Stomach smooth muscle (tissue), 2 donors: ENCODE results near the gene TRHDE.

Experiments
- H3K27ac ChIP-seq: one replicate; pipeline ENCODE4 v1.7.0; 2013; ENCODE audit warnings: mild to moderate bottlenecking, low read length, inconsistent platforms
- H3K27me3 ChIP-seq, 2 donors: one replicate each; pipeline ENCODE4 v1.7.0; 2013; ENCODE audit warnings: low read length in 2 of 2; ENCODE audit not compliant: insufficient read depth in 2 of 2, control insufficient read depth in 1 of 2
- H3K36me3 ChIP-seq, 2 donors: one replicate each; pipeline ENCODE4 v1.7.0; 2013; ENCODE audit warnings: low read length in 2 of 2; ENCODE audit not compliant: control insufficient read depth in 2 of 2, insufficient read depth in 2 of 2
- H3K4me1 ChIP-seq: one replicate; pipeline ENCODE4 v1.7.0; 2013; ENCODE audit warnings: low read length; ENCODE audit not compliant: control insufficient read depth, insufficient read depth
- H3K4me3 ChIP-seq, 2 donors: one replicate each; pipeline ENCODE4 v1.7.0; 2013; ENCODE audit warnings: low read length in 2 of 2
- H3K9ac ChIP-seq, 2 donors: one replicate each; pipeline ENCODE4 v1.7.0; 2013; ENCODE audit warnings: low read length in 2 of 2, mild to moderate bottlenecking in 1 of 2
- H3K9me3 ChIP-seq, 2 donors: one replicate each; pipeline ENCODE4 v1.7.0; 2013; ENCODE audit warnings: low read length in 2 of 2; ENCODE audit not compliant: control insufficient read depth in 2 of 2
- donor health status: healthy.
- donor health status: Pancreatic carcinoma.

Gene TRHDE, protein sequence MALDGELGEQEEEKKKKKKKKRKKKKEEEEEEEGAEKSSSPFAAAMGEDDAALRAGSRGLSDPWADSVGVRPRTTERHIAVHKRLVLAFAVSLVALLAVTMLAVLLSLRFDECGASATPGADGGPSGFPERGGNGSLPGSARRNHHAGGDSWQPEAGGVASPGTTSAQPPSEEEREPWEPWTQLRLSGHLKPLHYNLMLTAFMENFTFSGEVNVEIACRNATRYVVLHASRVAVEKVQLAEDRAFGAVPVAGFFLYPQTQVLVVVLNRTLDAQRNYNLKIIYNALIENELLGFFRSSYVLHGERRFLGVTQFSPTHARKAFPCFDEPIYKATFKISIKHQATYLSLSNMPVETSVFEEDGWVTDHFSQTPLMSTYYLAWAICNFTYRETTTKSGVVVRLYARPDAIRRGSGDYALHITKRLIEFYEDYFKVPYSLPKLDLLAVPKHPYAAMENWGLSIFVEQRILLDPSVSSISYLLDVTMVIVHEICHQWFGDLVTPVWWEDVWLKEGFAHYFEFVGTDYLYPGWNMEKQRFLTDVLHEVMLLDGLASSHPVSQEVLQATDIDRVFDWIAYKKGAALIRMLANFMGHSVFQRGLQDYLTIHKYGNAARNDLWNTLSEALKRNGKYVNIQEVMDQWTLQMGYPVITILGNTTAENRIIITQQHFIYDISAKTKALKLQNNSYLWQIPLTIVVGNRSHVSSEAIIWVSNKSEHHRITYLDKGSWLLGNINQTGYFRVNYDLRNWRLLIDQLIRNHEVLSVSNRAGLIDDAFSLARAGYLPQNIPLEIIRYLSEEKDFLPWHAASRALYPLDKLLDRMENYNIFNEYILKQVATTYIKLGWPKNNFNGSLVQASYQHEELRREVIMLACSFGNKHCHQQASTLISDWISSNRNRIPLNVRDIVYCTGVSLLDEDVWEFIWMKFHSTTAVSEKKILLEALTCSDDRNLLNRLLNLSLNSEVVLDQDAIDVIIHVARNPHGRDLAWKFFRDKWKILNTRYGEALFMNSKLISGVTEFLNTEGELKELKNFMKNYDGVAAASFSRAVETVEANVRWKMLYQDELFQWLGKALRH

GRCh38 chr12:72272091-72272661 lies at the start of gene TRHDE:
TSS of gene TRHDE (plus strand) at chr12:72272370. CDS start at chr12:72272644, 274 bp downstream.
- peak within 1 kb of the TSS; percentile 79 to 80 for H3K4me3 ChIP-seq
- peak within 1 kb of the TSS in 1 of 2 donors; percentile 24 for H3K9ac ChIP-seq
- H3K36me3 ChIP-seq, result no peaks in the 10 kb centered on the region
- peaks cover 24 to 48% of the 10 kb centered on the region in 2 donors for H3K27me3 ChIP-seq
- H3K4me1 ChIP-seq, result peaks cover 20% of the 10 kb centered on the region
- no peak within 1 kb of the TSS for H3K27ac ChIP-seq
- no peaks in the 10 kb centered on the region for H3K9me3 ChIP-seq

DNA sequence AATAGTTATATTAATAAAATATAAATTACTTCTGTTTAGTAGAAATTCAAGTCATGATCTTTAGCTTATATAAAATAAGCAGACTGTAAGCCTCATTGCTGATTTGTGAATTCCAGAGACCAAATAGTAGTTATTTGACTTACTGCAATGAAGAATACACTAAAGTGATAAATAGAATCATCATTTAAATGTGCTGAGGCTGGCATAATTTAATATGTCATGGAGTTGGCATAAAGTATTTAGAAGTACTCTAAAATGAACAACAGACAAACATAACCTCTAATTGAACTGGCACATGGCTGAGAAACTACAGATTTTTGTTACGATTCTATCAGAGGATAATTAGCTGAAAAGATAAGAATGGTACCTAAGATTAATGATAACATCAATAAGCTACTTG lies 45.7 kb upstream of the TRHDE start:
- no peak overlapping the region for H3K27ac ChIP-seq
- H3K9me3 ChIP-seq, result no peaks in the 10 kb centered on the region
- H3K36me3 ChIP-seq, result no peaks in the 10 kb centered on the region
- no peaks in the 10 kb centered on the region for H3K4me1 ChIP-seq
- H3K27me3 ChIP-seq, result no peaks in the 10 kb centered on the region
- no peak overlapping the region for H3K4me3 ChIP-seq
- H3K9ac ChIP-seq, result no peak overlapping the region

GRCh38 chr12:72228424-72228823 lies 43.7 kb upstream of the TRHDE start:
- H3K9me3 ChIP-seq, result no peaks in the 10 kb centered on the region
- no peak overlapping the region for H3K4me3 ChIP-seq
- no peak overlapping the region for H3K9ac ChIP-seq
- no peak overlapping the region for H3K27ac ChIP-seq
- no peaks in the 10 kb centered on the region for H3K36me3 ChIP-seq
- no peaks in the 10 kb centered on the region for H3K27me3 ChIP-seq
- H3K4me1 ChIP-seq, result no peaks in the 10 kb centered on the region

GRCh38 chr12:72230589-72230988 lies 41.6 kb upstream of the TRHDE start:
- Histone ChIP-seq H3K27me3 (no peaks in the 10 kb centered on the region), H3K36me3 (no peaks in the 10 kb centered on the region), H3K9ac (no peak overlapping the region)

GRCh38 chr12:72234886-72235285 lies 37.3 kb upstream of the TRHDE start:
- H3K9me3 ChIP-seq, result no peaks in the 10 kb centered on the region
- no peaks in the 10 kb centered on the region for H3K4me1 ChIP-seq
- H3K4me3 ChIP-seq, result no peak overlapping the region
- H3K27ac ChIP-seq, result no peak overlapping the region
- no peak overlapping the region for H3K9ac ChIP-seq
- H3K36me3 ChIP-seq, result no peaks in the 10 kb centered on the region
- no peaks in the 10 kb centered on the region for H3K27me3 ChIP-seq

More at GRCh38 chr12:72230589-72230988, 41.6 kb upstream of the TRHDE start:
- Histone ChIP-seq H3K4me3 (no peak overlapping the region), H3K9me3 (no peaks in the 10 kb centered on the region), H3K27ac (no peak overlapping the region), H3K4me1 (no peaks in the 10 kb centered on the region)

- no peaks in the 10 kb centered on the region for H3K27me3 ChIP-seq
- H3K4me1 ChIP-seq, result no peaks in the 10 kb centered on the region
- H3K9ac ChIP-seq, result no peak overlapping the region
- no peak overlapping the region for H3K4me3 ChIP-seq
- H3K27ac ChIP-seq, result no peak overlapping the region
- no peaks in the 10 kb centered on the region for H3K36me3 ChIP-seq
- no peaks in the 10 kb centered on the region for H3K9me3 ChIP-seq
Measured at GRCh38 chr12:72236071-72236705, 36.0 kb upstream of the TRHDE start.

- H3K4me1 ChIP-seq, result no peaks in the 10 kb centered on the region
- no peaks in the 10 kb centered on the region for H3K36me3 ChIP-seq
- H3K9me3 ChIP-seq, result no peaks in the 10 kb centered on the region
- H3K27ac ChIP-seq, result no peak overlapping the region
- H3K27me3 ChIP-seq, result no peaks in the 10 kb centered on the region
- no peak overlapping the region for H3K4me3 ChIP-seq
- no peak overlapping the region for H3K9ac ChIP-seq
Measured at GRCh38 chr12:72241552-72241951, 30.6 kb upstream of the TRHDE start.

GRCh38 chr12:72242946-72243345 lies 29.2 kb upstream of the TRHDE start:
- Histone ChIP-seq H3K4me1 (no peaks in the 10 kb centered on the region), H3K36me3 (no peaks in the 10 kb centered on the region), H3K9ac (no peak overlapping the region), H3K4me3 (no peak overlapping the region), H3K9me3 (no peaks in the 10 kb centered on the region), H3K27me3 (no peaks in the 10 kb centered on the region), H3K27ac (no peak overlapping the region)

- Histone ChIP-seq H3K27me3 (no peaks in the 10 kb centered on the region), H3K36me3 (no peaks in the 10 kb centered on the region), H3K9me3 (peaks cover 0 to 3% of the 10 kb centered on the region in 2 donors), H3K27ac (no peak overlapping the region), H3K4me1 (no peaks in the 10 kb centered on the region), H3K4me3 (no peak overlapping the region), H3K9ac (no peak overlapping the region)
Measured at GRCh38 chr12:72246370-72246769, 25.8 kb upstream of the TRHDE start.

DNA sequence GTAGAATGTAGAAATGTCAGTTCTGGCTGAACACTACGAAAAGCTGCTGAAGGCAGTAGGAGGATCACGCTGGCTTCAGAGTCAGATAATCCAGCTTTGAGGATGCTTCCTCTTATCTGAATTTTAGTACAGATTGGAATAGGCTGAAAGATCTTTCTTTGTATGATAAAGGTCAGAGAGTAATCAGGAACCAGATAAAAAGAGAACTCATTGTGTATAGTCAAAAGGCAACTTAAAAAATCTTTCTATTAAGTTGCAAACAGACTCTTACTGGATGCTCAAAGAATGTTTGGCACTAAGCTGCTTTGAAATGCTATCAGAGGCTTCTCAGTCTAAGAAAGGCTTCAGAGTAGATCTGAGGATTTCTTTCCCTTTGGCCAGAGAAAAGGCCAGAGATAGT lies 21.8 kb upstream of the TRHDE start:
- peaks cover 0 to 3% of the 10 kb centered on the region in 2 donors for H3K9me3 ChIP-seq
- H3K4me1 ChIP-seq, result no peaks in the 10 kb centered on the region
- H3K27me3 ChIP-seq, result no peaks in the 10 kb centered on the region
- H3K36me3 ChIP-seq, result no peaks in the 10 kb centered on the region
- H3K9ac ChIP-seq, result no peak overlapping the region
- H3K4me3 ChIP-seq, result no peak overlapping the region
- no peak overlapping the region for H3K27ac ChIP-seq
